HG03064 (cell line): ENCODE results near the gene CFAP57.

Experiments
- ATAC-seq: cut with Tn5 transposase; IDR thresholded peaks from one replicate; pipeline ENCODE4 v1.9.1; 2021; ENCODE audit warnings: low read depth; ENCODE audit not compliant: unreplicated experiment

Gene CFAP57

DNA sequence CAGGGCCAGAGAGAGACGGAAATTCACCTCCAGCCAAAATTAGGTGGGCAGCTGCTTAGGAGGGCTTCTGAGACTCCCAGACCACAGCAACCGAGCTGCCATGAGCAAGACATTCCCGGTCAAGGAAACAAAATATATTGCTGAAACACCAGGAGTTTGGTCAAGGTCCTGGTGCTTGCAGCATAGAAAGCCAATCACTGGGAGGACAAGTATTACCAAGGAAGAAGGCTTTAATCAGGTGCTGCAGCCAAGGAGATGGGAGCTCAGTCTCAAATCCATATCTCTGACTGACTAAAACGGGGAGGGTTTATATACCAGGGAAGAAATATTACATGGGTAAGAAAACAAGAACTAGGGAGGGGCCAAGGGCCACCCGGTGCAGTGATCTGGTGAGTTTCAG lies 78.9 kb downstream of the CFAP57 start:
- ATAC-seq = no peak

- no peak for ATAC-seq
These were observed 80.1 kb downstream of the CFAP57 start for GRCh38 chr1:43252225-43252624.

GRCh38 chr1:43253173-43253572 lies 81.0 kb downstream of the CFAP57 start:
- ATAC-seq = no peak

DNA sequence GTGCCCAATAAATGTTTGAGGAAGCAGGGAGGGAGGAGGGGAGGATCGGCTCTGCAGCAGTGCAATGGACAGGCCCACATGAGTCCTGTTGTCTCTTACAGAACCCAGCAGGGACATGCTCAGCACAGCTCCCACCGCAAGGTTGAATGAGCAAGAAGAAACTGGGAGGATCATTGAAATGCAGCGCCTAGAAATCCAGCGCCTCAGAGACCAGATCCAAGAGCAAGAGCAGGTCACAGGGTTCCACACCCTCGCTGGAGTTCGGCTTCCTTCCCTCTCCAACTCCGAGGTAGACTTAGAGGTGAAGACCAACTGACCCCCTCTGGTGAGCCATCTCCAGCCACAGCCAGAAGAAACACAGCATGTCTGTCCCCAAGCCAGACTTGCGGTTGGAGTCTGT lies 81.7 kb downstream of the CFAP57 start:
- no peak for ATAC-seq

- ATAC-seq = no peak
These were observed 83.5 kb downstream of the CFAP57 start for GRCh38 chr1:43255438-43256210.

DNA sequence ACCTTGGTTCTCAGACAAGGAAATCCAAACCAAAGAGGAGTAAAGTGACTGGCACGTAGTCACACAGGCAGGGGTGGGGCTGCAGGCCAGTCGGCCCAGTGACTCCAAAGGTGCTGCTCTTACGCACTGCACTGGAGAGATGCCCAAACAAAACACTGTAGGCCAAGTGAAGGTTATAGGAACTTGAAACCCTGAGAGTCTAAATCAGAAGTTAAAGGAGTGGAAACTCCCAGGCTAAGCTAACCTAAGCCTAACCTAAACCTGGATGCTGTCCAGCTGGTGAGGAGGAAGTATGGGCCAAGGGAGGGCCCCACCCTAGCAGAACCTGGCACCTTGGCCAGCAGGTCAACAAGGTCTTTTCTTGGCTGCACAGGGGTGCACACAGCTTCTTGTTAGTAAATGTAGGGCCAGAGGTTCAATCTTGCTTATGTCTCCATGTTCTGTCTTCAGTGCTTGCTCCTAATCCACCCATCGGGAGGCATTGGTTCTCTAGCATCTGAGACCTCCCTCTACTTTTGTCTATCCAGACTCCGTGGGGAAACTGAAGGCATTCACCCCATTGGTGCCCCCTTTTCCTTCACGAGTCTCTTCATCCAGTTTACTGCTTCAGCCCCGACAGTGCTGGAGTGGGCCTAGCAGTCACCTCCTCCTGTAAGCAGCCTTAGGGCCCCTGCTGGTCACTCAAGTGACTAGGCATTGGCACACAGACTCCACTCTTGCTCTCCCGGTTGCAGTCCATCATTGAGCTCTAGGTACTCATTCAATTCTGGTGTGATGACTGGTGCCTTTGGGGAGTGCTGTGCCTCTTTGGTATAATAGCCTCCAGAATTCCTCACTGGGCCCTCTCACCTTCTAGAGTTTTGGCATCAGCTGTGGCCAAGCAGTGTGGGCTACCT lies 84.8 kb downstream of the CFAP57 start:
- ATAC-seq = no peak

DNA sequence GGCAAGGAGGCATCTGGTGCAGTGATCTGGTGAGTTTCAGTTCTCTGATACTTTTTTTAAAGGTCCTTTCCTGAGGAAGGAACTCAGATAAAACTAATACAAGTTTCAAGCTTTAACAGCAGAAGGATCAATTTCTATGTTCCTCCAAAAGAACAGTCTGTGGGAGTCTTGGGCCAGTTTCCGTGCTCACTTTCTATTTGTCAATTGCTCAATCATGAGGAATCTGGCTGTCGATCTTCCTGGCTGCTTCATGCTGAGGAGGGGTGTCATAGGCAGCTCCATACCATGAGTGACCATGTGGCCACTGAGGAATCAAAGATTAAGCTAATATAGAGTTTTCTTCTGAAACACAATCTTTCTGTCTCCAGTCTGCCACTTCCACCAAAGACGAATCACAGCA lies 86.2 kb downstream of the CFAP57 start:
- ATAC-seq = no peak

DNA sequence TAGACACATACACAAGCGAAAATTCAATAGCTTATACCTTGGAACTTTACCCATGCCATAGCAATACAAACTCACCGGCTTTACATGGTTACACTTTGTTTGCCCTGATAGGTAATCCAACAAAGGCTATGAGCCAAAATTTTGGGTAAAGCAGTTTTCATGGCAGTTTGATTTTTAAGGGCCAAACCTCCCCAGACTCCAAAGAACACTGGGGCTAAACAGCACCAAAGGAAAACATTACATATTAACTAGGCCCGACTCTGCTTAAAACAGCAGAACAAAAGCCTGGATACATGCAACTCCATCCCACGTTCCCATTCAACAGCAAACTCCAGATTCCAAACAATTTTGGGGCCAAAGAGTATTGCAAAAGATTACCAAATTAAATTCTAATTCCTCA lies 93.3 kb downstream of the CFAP57 start:
- no peak for ATAC-seq

GRCh38 chr1:43266881-43267280 lies 94.8 kb downstream of the CFAP57 start:
- ATAC-seq = no peak

GRCh38 chr1:43267291-43267805 lies 95.2 kb downstream of the CFAP57 start:
- no peak for ATAC-seq

DNA sequence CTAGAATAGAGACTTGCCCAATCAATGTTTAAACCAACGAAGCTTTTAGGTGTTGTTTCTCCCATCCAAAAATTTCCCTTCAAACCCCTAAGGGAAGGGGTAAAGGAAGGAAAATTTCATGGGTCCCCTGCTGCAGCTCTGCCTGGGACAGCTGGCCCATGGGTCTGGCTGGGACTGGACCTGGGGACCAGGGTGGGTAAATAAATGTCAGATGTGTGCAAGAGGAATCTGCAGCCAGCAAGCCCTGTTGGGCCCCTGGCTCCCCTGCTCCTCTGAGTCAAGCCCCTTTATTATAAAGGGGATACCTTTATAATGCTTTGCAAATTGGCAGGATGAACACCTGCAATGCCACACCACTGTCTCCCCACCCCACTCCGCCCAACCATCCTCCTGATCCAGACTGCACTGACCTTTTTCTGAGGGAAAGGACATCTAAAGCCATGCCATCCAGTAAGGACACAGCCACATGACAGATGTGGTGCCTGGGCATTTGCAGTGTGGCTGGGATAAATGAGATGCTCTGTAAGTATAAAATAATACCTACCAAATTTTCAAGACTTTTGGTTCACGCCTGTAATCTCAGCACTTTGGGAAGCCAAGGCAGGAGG lies 95.8 kb downstream of the CFAP57 start:
- ATAC-seq = no peak

DNA sequence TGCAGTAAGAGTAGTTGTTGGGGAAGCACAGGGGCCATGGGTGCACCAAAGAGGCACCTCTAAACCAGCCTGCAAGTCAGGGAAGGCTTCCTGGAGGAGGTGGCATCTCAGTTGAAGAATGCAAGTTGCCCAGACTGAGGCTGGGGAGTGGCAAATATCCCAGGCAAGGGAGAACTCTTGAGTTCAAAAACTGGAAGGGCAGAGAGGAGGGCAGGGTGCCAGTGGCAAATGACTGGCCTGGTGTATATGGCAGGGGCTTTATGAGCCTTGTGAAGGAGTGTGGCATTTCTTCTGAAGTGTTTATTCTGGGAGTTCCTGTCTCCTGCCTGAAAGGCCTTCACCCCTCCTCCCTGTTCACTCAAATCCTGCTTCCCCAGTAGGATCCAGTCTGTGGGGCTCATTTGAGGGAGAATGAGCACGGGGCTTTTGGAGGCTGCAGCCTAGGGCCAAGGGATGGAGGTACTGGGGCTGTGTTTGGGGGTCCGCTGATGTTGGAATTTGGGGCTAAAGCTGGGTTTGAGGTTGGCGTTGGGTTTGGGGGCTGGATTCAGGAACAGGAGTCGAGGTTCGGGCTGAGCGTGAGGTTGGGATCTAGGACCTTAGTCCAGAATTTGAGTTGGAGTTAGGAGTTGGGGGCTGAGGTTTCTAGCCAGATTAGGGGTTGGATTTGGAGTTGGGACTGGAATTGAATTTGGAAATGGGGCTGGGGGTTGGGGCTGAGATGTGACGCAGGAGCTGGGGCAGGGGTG lies 97.7 kb downstream of the CFAP57 start, which contains the start of gene TMEM125:
Gene TMEM125, plus strand, starts transcription at position 357 of the 749 bp plus-strand sequence. CDS start 2,740 bp downstream, outside the sequence.
- ATAC-seq = no peak

- ATAC-seq = no peak
These were observed 98.4 kb downstream of the CFAP57 start for GRCh38 chr1:43270421-43271095.

DNA sequence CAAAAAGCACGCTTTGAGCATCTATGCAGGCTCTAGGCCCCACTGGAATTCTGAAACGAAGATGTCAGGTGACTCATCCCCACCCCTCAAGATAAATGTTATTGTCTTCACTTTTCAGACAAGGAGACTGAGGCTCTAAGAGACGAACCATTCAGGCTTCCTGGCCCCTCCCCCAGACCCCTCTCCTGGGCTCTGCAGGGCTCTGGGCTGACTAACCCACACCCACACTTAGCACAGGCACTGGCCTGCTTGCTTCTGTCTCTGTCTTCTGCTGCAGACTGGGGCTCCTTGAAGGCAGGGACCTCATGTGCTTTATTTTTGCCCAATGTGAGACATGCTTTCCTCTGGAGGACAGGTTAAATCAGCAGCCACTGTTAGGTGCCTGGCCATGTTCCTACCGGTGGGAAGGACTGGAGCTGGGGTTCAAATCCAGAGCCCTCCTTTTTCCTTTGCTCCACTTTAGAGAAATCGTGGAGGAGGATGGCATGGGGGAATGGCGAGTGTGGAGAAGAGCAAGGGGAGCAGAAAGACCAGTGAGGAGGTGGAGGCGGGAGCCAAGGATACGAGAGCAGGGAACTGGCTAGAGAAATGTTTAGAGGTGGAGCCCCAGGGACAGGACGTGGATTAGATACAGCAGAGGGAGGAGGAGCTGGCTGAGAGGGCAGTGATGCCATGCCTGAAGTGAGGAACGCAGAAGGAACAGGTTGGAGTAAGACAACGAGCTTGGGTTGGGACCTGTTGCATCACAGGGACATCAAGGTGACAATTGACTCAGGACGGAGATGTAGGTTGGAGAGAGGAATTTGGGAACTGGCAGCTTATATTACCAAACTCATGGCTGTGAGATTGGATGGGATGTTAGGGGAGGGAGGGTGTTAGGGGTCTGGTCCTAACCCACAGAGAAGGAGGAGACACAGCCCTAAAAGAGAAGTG lies 99.3 kb downstream of the CFAP57 start:
- ATAC-seq = no peak

- no peak for ATAC-seq
These were observed 100.0 kb downstream of the CFAP57 start for GRCh38 chr1:43272161-43272560.

DNA sequence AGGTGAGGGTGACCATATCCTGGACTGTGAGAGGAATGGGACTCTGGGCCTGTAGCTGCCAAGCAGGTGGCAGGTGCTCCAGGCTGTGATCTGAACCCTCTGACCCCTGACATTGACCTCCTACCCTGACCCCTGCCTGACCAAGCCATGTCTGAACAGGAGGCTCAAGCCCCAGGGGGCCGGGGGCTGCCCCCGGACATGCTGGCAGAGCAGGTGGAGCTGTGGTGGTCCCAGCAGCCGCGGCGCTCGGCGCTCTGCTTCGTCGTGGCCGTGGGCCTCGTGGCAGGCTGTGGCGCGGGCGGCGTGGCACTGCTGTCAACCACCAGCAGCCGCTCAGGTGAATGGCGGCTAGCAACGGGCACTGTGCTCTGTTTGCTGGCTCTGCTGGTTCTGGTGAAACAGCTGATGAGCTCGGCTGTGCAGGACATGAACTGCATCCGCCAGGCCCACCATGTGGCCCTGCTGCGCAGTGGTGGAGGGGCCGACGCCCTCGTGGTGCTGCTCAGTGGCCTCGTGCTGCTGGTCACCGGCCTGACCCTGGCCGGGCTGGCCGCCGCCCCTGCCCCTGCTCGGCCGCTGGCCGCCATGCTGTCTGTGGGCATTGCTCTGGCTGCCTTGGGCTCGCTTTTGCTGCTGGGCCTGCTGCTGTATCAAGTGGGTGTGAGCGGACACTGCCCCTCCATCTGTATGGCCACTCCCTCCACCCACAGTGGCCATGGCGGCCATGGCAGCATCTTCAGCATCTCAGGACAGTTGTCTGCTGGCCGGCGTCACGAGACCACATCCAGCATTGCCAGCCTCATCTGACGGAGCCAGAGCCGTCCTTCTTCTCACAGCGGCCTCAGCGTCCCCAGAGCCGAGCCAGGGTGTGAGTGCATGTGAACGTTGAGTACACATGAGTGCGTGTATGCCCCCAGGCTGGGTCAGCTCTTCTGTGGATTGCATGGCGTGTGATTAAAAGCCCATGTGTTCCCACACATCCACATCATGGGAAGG lies 100.7 kb downstream of the CFAP57 start:
- no peak for ATAC-seq

DNA sequence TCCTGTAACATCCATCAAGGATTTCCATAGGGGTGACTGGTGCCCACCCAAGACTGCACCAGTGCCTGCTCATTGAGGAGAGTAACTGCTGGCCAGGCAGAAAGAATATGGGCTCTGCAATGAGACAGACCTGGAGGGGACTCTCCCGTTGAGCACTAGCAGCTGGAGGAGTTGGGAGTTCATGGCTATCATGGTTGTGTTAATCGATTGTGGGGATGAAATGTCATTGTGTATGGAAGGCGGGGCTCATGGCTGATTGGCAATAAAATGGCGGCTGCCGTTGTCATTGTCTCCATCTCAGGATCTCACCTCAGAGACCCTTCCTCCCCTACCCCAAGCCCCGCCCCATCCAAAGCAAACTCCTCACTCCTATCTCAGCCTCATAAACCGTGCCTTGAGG lies 101.6 kb downstream of the CFAP57 start:
- no peak for ATAC-seq
